H1 (cell line): Measurements from ENCODE around the gene RNGTT.

Experiments
- CTCF ChIP-seq, 3 experiments: IDR thresholded peaks; 1 replicate in 2 of 3; 2 replicates in 1 of 3; pipeline versions ENCODE4 v1.5.1 to v1.6.1; 2011; ENCODE audit warnings: low read length in 3 of 3, mild to moderate bottlenecking in 3 of 3, inconsistent platforms in 2 of 3, low read depth in 1 of 3, moderate library complexity in 1 of 3; ENCODE audit not compliant: insufficient read depth in 1 of 3; ENCODE audit errors: control extremely low read depth in 1 of 3
- EGR1 ChIP-seq: IDR thresholded peaks from 2 replicates; pipeline ENCODE4 v1.6.1; 2011; ENCODE audit warnings: low read depth, low read length, borderline replicate concordance
- MAFK ChIP-seq: IDR thresholded peaks from 2 replicates; pipeline ENCODE4 v1.6.1; 2012; ENCODE audit warnings: low read depth, mild to moderate bottlenecking, improper control_type of control experiment, low read length
- POLR2A ChIP-seq, 2 experiments: IDR thresholded peaks; 1 replicate in 1 of 2; 2 replicates in 1 of 2; pipeline ENCODE4 v1.6.1; 2011; ENCODE audit warnings: low read depth in 2 of 2, low read length in 2 of 2, mild to moderate bottlenecking in 2 of 2; ENCODE audit errors: control extremely low read depth in 1 of 2
- RAD21 ChIP-seq, 2 experiments: IDR thresholded peaks in 1 of 2; conservative IDR thresholded peaks in 1 of 2; 2 replicates each; pipeline ENCODE4 v1.6.1; 2011; ENCODE audit warnings: low read depth in 2 of 2, low read length in 2 of 2, improper control_type of control experiment in 1 of 2, inconsistent platforms in 1 of 2, mild to moderate bottlenecking in 1 of 2, moderate library complexity in 1 of 2
- RXRA ChIP-seq: IDR thresholded peaks from 2 replicates; pipeline ENCODE4 v1.6.1; 2011; ENCODE audit warnings: low read depth, mild to moderate bottlenecking, low read length, moderate library complexity; ENCODE audit not compliant: insufficient read depth
- TAF1 ChIP-seq: IDR thresholded peaks from 2 replicates; pipeline ENCODE4 v1.6.1; 2011; ENCODE audit warnings: mild to moderate bottlenecking, low read depth, low read length
- TEAD4 ChIP-seq: IDR thresholded peaks from 2 replicates; pipeline ENCODE4 v1.6.1; 2012; ENCODE audit warnings: low read depth, low read length, inconsistent platforms, mixed read lengths
- USF2 ChIP-seq: IDR thresholded peaks from 2 replicates; pipeline ENCODE4 v1.6.1; 2011; ENCODE audit warnings: low read length, improper control_type of control experiment

DNA sequence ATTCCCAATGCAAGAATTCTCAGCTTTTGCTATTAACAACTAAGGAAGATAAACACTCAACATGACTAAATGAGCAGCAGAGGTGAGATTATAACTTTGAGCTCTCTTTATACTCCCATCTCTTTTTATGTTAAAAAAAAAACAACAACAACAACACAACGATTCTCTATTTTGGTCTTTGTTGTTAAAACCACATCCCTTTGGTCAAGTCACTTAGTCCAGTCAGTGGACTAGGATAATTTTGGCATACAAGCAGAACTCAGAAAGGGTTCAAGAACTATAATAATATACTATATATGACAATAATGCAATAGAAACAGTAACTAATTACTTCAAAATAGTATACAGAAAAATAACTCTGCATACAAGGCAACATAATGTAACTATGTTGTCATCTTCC is 312.4 kb downstream of the RNGTT start:
- no peak for TF ChIP-seq POLR2A (IDR thresholded peaks at IDR 0.05; ENCODE audit: control extremely low read depth in 1 of 2, low read depth in 2 of 2, low read length in 2 of 2)
- TF ChIP-seq USF2 = no peak
- TF ChIP-seq EGR1 = no peak
- TF ChIP-seq CTCF (IDR thresholded peaks at IDR 0.05; ENCODE audit: control extremely low read depth in 1 of 3, insufficient read depth in 1 of 3, low read depth in 1 of 3, low read length in 3 of 3) = no peak
- no peak for TF ChIP-seq RXRA
- no peak for TF ChIP-seq RAD21 (IDR thresholded peaks at IDR 0.05 in 1 of 2, conservative IDR thresholded peaks at IDR 0.05 in 1 of 2; ENCODE audit: low read depth in 2 of 2, low read length in 2 of 2)
- TF ChIP-seq TAF1 = no peak
- TF ChIP-seq MAFK = no peak
- TF ChIP-seq TEAD4 = no peak
